ENCODE data around the gene NT5C2. TPM values are rescaled to one million over a fixed set of nuclear protein-coding genes. Genes with fewer than 3 reads are reported as not detected.

Gene NT5C2
- total RNA-seq, 1 experiment from 2014 or later: 70.0 TPM

DNA sequence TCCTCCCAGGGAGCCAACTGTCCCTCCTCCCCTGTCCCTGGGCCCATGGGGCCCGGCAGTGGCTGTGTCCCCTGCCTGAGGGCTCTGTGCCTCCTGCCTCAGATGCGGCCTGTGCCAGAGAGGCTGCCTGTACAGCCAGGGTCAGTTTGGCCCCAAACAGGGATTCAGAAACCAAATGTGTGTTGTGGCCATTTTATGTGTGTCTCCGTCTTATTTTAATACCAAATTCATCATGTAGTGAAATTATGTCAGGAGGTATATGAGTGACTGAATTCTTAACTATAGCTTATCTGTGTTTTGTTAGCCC lies 114.8 kb downstream of the NT5C2 start:
- CTCF ChIA-PET: no interaction called here
- BruUV-seq (replicated peaks): no TSS peak
- peaks cover 18% of the 10 kb centered on the region for H3K36me3 Mint-ChIP-seq (ENCODE audit: insufficient read depth, unreplicated experiment)

DNA sequence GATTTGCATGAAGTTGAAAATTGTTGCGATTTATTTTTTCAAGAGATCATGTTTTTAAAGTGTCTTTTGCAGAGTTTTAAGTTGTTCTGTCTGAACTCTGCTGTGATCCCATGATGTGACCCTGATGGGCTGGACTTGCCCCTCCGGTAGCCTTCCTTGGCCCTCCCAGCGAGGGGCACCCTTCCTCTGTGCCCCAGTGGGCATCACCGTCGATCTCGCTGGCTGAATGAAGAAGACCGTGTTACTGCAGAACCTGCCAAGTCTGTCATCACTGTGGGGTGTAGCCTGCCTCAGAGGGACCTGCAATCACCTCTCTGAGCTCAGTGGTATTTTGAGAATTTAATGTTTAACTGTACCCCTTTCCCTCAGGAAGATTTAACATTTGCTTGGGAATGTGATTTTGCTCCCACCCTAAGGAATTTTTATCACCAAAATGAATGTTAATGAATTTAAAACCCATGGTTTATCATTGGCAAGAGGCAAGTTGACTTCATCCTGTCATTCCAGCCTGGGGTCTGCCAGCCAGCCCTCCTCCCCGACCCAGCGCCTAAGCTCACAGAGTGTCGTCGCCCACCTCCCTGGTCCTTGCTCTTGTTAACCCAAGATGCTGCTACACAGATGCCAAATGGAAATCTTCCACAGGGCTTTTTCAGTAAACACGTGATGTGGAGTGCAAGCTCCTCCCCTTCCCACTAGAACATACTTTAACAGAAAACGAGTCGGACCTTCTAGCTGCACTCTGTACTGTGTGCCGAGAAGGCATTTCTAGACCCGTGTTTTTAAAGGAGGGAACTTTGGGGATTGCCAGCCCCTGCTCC lies 115.4 kb downstream of the NT5C2 start:
- Mint-ChIP-seq H3K36me3 (ENCODE audit: insufficient read depth, unreplicated experiment) (peaks cover 18% of the 10 kb centered on the region), H3K4me3 (ENCODE audit: low read depth, unreplicated experiment) (no peak overlapping the region), H3K4me1 (ENCODE audit: low read depth, unreplicated experiment) (peaks cover 7% of the 10 kb centered on the region), H3K27ac (ENCODE audit: unreplicated experiment) (no peak overlapping the region), H3K27me3 (ENCODE audit: unreplicated experiment) (no peaks in the 10 kb centered on the region), H3K9me3 (ENCODE audit: low read depth, unreplicated experiment) (no peaks in the 10 kb centered on the region)
- no peak for DNase-seq
- no TSS peak for BruUV-seq (replicated peaks)
- TF ChIP-seq, protein P1, sequence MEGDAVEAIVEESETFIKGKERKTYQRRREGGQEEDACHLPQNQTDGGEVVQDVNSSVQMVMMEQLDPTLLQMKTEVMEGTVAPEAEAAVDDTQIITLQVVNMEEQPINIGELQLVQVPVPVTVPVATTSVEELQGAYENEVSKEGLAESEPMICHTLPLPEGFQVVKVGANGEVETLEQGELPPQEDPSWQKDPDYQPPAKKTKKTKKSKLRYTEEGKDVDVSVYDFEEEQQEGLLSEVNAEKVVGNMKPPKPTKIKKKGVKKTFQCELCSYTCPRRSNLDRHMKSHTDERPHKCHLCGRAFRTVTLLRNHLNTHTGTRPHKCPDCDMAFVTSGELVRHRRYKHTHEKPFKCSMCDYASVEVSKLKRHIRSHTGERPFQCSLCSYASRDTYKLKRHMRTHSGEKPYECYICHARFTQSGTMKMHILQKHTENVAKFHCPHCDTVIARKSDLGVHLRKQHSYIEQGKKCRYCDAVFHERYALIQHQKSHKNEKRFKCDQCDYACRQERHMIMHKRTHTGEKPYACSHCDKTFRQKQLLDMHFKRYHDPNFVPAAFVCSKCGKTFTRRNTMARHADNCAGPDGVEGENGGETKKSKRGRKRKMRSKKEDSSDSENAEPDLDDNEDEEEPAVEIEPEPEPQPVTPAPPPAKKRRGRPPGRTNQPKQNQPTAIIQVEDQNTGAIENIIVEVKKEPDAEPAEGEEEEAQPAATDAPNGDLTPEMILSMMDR (IDR thresholded peaks at IDR 0.05; ENCODE audit: unreplicated experiment): no peak
- intact Hi-C loops (cut with micrococcal nuclease; ENCODE audit: unreplicated experiment): no loop called here
- CTCF ChIA-PET: no interaction called here

More for the DNA sequence above, 114.8 kb downstream of the NT5C2 start:
- Mint-ChIP-seq H3K9me3 (ENCODE audit: low read depth, unreplicated experiment) (no peaks in the 10 kb centered on the region), H3K4me1 (ENCODE audit: low read depth, unreplicated experiment) (peaks cover 7% of the 10 kb centered on the region), H3K4me3 (ENCODE audit: low read depth, unreplicated experiment) (no peak overlapping the region), H3K27me3 (ENCODE audit: unreplicated experiment) (no peaks in the 10 kb centered on the region), H3K27ac (ENCODE audit: unreplicated experiment) (no peak overlapping the region)
- TF ChIP-seq, protein P1 (IDR thresholded peaks at IDR 0.05; ENCODE audit: unreplicated experiment): no peak
- intact Hi-C loops (cut with micrococcal nuclease; ENCODE audit: unreplicated experiment): no loop called here
- DNase-seq: no peak

DNA sequence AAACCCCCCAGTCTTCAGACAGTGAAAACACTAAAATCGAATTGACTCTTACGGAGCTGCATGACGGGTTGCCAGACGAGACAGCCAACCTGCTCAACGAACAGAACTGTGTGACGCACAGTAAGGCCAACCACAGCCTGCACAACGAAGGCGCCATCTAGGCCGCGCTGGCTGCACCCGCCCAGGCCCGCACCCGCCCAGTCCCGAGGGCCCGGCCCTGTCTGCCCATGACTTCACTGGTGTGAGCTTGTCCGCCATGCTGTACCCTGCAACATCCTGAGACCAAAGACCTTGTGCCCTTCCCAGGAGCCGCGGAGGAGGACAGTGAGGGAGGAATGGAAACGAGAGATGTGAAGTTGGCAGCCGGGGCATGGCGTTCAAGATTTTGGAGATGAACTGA lies 116.1 kb downstream of the NT5C2 start:
- no TSS peak for BruUV-seq (replicated peaks)
- intact Hi-C loops (cut with micrococcal nuclease; ENCODE audit: unreplicated experiment): no loop called here
- no peak for DNase-seq
- Mint-ChIP-seq H3K27ac (ENCODE audit: unreplicated experiment) (no peak overlapping the region), H3K9me3 (ENCODE audit: low read depth, unreplicated experiment) (no peaks in the 10 kb centered on the region), H3K4me1 (ENCODE audit: low read depth, unreplicated experiment) (peaks cover 7% of the 10 kb centered on the region), H3K4me3 (ENCODE audit: low read depth, unreplicated experiment) (no peak overlapping the region), H3K27me3 (ENCODE audit: unreplicated experiment) (no peaks in the 10 kb centered on the region), H3K36me3 (ENCODE audit: insufficient read depth, unreplicated experiment) (peaks cover 18% of the 10 kb centered on the region)
- TF ChIP-seq, protein P1 (IDR thresholded peaks at IDR 0.05; ENCODE audit: unreplicated experiment): no peak
- CTCF ChIA-PET: interaction anchor here (0.6 kb wide), 1 partner anchor 125 kb away, joined by 3 read pairs; no protein-coding TSS in a partner anchor

DNA sequence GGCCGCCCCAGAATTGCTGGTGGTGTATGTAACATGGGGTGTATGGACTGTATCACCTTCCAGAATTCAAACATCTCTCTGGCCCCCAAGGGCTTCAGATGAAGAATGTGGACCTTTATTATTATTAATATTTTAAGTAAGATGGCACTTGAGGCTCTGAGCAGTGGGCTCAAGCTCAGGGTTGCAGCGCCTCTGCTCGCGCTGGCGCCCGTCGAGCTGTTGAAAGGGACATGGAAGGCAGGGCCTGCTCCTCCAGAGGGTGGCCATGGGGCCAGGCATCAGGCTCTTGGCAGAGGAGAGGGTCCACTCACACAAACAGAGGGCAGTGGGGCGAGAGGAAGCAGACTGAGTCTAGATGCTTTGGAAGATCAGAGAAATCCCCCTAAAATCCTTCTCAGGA lies 120.2 kb downstream of the NT5C2 start:
- H3K36me3 Mint-ChIP-seq (ENCODE audit: insufficient read depth, unreplicated experiment): peaks cover 2% of the 10 kb centered on the region
- no TSS peak for BruUV-seq (replicated peaks)
- no peak for DNase-seq
- TF ChIP-seq, protein P1 (IDR thresholded peaks at IDR 0.05; ENCODE audit: unreplicated experiment): no peak
- CTCF ChIA-PET: no interaction called here
- no peaks in the 10 kb centered on the region for H3K9me3 Mint-ChIP-seq (ENCODE audit: low read depth, unreplicated experiment)
- H3K4me3 Mint-ChIP-seq (ENCODE audit: low read depth, unreplicated experiment): no peak overlapping the region
- intact Hi-C loops (cut with micrococcal nuclease; ENCODE audit: unreplicated experiment): no loop called here
- no peaks in the 10 kb centered on the region for H3K4me1 Mint-ChIP-seq (ENCODE audit: low read depth, unreplicated experiment)
- no peaks in the 10 kb centered on the region for H3K27me3 Mint-ChIP-seq (ENCODE audit: unreplicated experiment)
- no peak overlapping the region for H3K27ac Mint-ChIP-seq (ENCODE audit: unreplicated experiment)
